ENCODE measurements around the gene NKD1. TPM values are rescaled to one million over a fixed set of nuclear protein-coding genes. Genes with fewer than 3 reads are reported as not detected.

The NKD1 gene
- polyA plus RNA-seq, 3 donors = 0.01 TPM; not detected in 2

DNA sequence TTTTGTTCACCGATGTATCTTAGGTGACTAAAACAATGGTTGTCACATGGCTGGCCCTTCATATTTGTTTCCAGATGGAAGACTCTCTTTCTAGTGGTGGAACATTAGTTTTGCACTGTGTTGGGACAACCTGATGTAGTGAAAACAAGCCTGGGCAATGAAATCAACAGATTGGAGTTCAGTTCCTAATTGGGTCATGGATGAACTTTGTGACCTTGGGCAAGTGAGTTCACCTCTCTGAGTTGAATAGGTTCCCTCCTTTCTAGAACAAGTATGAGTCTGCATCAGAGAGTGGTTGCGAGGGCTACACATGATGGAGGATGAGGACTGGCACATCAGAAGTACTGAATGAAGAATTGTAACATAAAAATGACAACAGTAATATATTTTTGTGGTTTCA, 2.1 kb upstream of the NKD1 start:
- Mint-ChIP-seq H3K27me3 (ENCODE audit: low read depth in 3 of 3) (peaks cover 57 to 67% (median 57%) of the 10 kb centered on the region in 3 donors), H3K4me1 (peaks cover 4% of the 10 kb centered on the region), H3K27ac (no peak overlapping the region), H3K36me3 (peaks cover 0 to 2% of the 10 kb centered on the region in 2 donors), H3K4me3 (peak overlapping the region in 1 of 2 donors; percentile 49), H3K9me3 (peaks cover 3 to 19% (median 5%) of the 10 kb centered on the region in 7 donors)
- H3K4me1 ChIP-seq (ENCODE audit: control insufficient read depth in 1 of 2, insufficient read depth in 2 of 2, low read length in 2 of 2) = peaks cover 13 to 14% of the 10 kb centered on the region in 2 donors
- H3K9ac ChIP-seq (ENCODE audit: insufficient read depth, low read length, poor library complexity, severe bottlenecking) = no peak overlapping the region
- H3K9me3 ChIP-seq (replicated peaks in 1 of 2; ENCODE audit: control insufficient read depth in 1 of 2, insufficient read depth in 1 of 2, low read length in 2 of 2) = peaks cover 0 to 3% of the 10 kb centered on the region in 2 donors
- no peak for DNase-seq
- H2AFZ ChIP-seq (ENCODE audit: insufficient read depth, low read depth, low read length, poor library complexity, severe bottlenecking) = no peak overlapping the region
- no peaks in the 10 kb centered on the region for H4K20me1 ChIP-seq (ENCODE audit: insufficient read depth, low read length)
- intact Hi-C loops (cut with micrococcal nuclease) = loop anchor here (5.0 to 10.0 kb wide), 4 partner anchors 121 to 259 kb away; no protein-coding TSS in a partner anchor
- TF ChIP-seq, protein P1, sequence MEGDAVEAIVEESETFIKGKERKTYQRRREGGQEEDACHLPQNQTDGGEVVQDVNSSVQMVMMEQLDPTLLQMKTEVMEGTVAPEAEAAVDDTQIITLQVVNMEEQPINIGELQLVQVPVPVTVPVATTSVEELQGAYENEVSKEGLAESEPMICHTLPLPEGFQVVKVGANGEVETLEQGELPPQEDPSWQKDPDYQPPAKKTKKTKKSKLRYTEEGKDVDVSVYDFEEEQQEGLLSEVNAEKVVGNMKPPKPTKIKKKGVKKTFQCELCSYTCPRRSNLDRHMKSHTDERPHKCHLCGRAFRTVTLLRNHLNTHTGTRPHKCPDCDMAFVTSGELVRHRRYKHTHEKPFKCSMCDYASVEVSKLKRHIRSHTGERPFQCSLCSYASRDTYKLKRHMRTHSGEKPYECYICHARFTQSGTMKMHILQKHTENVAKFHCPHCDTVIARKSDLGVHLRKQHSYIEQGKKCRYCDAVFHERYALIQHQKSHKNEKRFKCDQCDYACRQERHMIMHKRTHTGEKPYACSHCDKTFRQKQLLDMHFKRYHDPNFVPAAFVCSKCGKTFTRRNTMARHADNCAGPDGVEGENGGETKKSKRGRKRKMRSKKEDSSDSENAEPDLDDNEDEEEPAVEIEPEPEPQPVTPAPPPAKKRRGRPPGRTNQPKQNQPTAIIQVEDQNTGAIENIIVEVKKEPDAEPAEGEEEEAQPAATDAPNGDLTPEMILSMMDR (IDR thresholded peaks at IDR 0.05) = no peak
- no peak overlapping the region for H3K4me2 ChIP-seq (replicated peaks; ENCODE audit: extremely low read depth, low read length, poor library complexity, severe bottlenecking)
- H3K79me2 ChIP-seq (ENCODE audit: insufficient read depth, low read length) = no peaks in the 10 kb centered on the region
- peaks cover 30 to 61% of the 10 kb centered on the region in 2 donors for H3K27me3 ChIP-seq (ENCODE audit: control insufficient read depth in 2 of 2, insufficient read depth in 2 of 2, low read length in 2 of 2)
- H3K27ac ChIP-seq (ENCODE audit: low read depth in 1 of 2, low read length in 2 of 2) = no peak overlapping the region
- no peak overlapping the region for H3K4me3 ChIP-seq (replicated peaks in 1 of 3; ENCODE audit: low read depth in 2 of 3, low read length in 3 of 3)
- WGBS (ENCODE audit: insufficient coverage) = 83% methylated on average over 1 of the region's 2 CpGs
- H3K36me3 ChIP-seq (replicated peaks in 1 of 2; ENCODE audit: control insufficient read depth in 1 of 2, insufficient read depth in 2 of 2, low read length in 2 of 2) = no peaks in the 10 kb centered on the region

DNA sequence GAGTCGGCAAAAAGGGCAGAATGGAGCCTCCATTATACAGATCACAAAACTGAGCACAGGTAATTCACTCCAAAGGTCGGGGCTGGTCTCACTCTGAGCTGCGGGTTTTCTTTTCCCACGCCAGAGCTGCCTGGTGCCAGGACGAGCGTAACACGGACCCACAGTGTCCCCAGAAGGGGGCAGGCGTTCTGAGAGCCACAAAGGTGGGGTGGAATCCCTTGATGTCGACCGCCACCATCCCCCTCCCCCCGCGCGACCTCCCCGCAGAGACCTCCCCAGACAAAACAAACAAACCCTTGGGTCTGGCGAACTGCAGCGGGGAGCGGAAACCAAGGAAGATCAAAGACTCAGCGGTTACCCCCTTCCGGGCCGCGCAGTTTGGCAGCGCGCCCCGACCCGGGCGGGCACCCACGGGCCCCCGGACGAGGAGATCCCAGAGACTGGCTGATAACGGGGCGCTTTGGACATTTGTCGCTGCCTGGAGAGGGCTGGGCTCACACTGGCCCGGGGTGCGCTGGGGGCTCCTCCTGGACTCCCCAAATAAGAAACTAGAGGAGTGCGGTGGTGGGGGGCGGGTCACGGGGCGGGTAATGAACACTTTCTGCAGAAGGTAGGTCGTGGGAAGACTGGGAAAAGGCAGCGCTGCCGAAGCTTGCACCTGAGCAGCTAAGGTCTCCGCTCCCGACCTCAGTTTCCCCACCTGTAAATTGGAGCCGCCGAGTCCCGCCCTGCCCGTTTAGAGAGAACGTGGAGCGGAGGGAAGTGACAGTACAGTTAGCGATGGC, 664 bp upstream of the NKD1 start:
- Mint-ChIP-seq H3K4me1 (peaks cover 4% of the 10 kb centered on the region), H3K9me3 (peaks cover 2 to 16% (median 5%) of the 10 kb centered on the region in 7 donors), H3K27me3 (ENCODE audit: low read depth in 3 of 3) (peaks cover 54 to 71% (median 58%) of the 10 kb centered on the region in 3 donors), H3K36me3 (peaks cover 0 to 2% of the 10 kb centered on the region in 2 donors), H3K27ac (peak overlapping the region in 2 of 7 donors; percentile 53 to 70), H3K4me3 (peak overlapping the region; percentile 83 to 91)
- Histone ChIP-seq H3K4me1 (ENCODE audit: control insufficient read depth in 1 of 2, insufficient read depth in 2 of 2, low read length in 2 of 2) (peaks cover 13 to 14% of the 10 kb centered on the region in 2 donors), H3K9ac (ENCODE audit: insufficient read depth, low read length, poor library complexity, severe bottlenecking) (no peak overlapping the region), H3K4me2 (replicated peaks; ENCODE audit: extremely low read depth, low read length, poor library complexity, severe bottlenecking) (peak overlapping the region; percentile 93), H3K27me3 (ENCODE audit: control insufficient read depth in 2 of 2, insufficient read depth in 2 of 2, low read length in 2 of 2) (peaks cover 30 to 64% of the 10 kb centered on the region in 2 donors), H3K4me3 (replicated peaks in 1 of 3; ENCODE audit: low read depth in 2 of 3, low read length in 3 of 3) (peak overlapping the region; percentile 60 to 80 (median 60)), H3K79me2 (ENCODE audit: insufficient read depth, low read length) (no peaks in the 10 kb centered on the region), H3K27ac (ENCODE audit: low read depth in 1 of 2, low read length in 2 of 2) (no peak overlapping the region), H3K9me3 (replicated peaks in 1 of 2; ENCODE audit: control insufficient read depth in 1 of 2, insufficient read depth in 1 of 2, low read length in 2 of 2) (peaks cover 0 to 3% of the 10 kb centered on the region in 2 donors), H3K36me3 (replicated peaks in 1 of 2; ENCODE audit: control insufficient read depth in 1 of 2, insufficient read depth in 2 of 2, low read length in 2 of 2) (no peaks in the 10 kb centered on the region), H4K20me1 (ENCODE audit: insufficient read depth, low read length) (no peaks in the 10 kb centered on the region), H2AFZ (ENCODE audit: insufficient read depth, low read depth, low read length, poor library complexity, severe bottlenecking) (peak overlapping the region; percentile 83)
- under 1% methylated on average over 43 of the region's 50 CpGs for WGBS (ENCODE audit: insufficient coverage)
- DNase-seq = peak; percentile 21 to 41 (median 32)
- TF ChIP-seq, protein P1 (IDR thresholded peaks at IDR 0.05) = peak; percentile 52
- intact Hi-C loops (cut with micrococcal nuclease) = loop anchor here (5.0 to 10.0 kb wide), 4 partner anchors 120 to 257 kb away; no protein-coding TSS in a partner anchor
